Measurements from ENCODE around the gene SLIT3. TPM values are rescaled to one million over a fixed set of nuclear protein-coding genes. Genes with fewer than 3 reads are reported as not detected.
"Not testable (repeated sequence)": the region's sequence is repeated elsewhere in the genome, so short reads cannot be mapped to it uniquely, and the experiment has no call there.

SLIT3 gene
- total RNA-seq, 1 donor from 2014 or later, result 56.6 TPM

- no peak for DNase-seq (ENCODE audit: extremely low spot score, unreplicated experiment)
- Mint-ChIP-seq H3K4me1 (ENCODE audit: unreplicated experiment) (no peaks in the 10 kb centered on the region), H3K9me3 (peaks cover 6% of the 10 kb centered on the region), H3K27me3 (peaks cover 3% of the 10 kb centered on the region), H3K27ac (no peak overlapping the region), H3K36me3 (peaks cover 11% of the 10 kb centered on the region), H3K4me3 (no peak overlapping the region)
- TF ChIP-seq CTCF (conservative IDR thresholded peaks at IDR 0.05), result no peak
Observed at GRCh38 chr5:168646335-168646734, 654.6 kb downstream of the SLIT3 start.

- no peaks in the 10 kb centered on the region for H3K27me3 Mint-ChIP-seq
- TF ChIP-seq CTCF (conservative IDR thresholded peaks at IDR 0.05), result no peak
Observed at GRCh38 chr5:168645195-168645594, 655.7 kb downstream of the SLIT3 start.

GRCh38 chr5:168642019-168642418, 658.9 kb downstream of the SLIT3 start:
- Mint-ChIP-seq H3K36me3 (peaks cover 3% of the 10 kb centered on the region), H3K27me3 (no peaks in the 10 kb centered on the region), H3K27ac (no peak overlapping the region), H3K4me3 (no peak overlapping the region), H3K4me1 (ENCODE audit: unreplicated experiment) (no peaks in the 10 kb centered on the region), H3K9me3 (peaks cover 2% of the 10 kb centered on the region)
- no peak for TF ChIP-seq CTCF (conservative IDR thresholded peaks at IDR 0.05)
- DNase-seq (ENCODE audit: extremely low spot score, unreplicated experiment), result no peak

More at GRCh38 chr5:168645195-168645594, 655.7 kb downstream of the SLIT3 start:
- no peak overlapping the region for H3K4me3 Mint-ChIP-seq
- H3K27ac Mint-ChIP-seq, result no peak overlapping the region
- DNase-seq (ENCODE audit: extremely low spot score, unreplicated experiment), result no peak
- H3K36me3 Mint-ChIP-seq, result peaks cover 8% of the 10 kb centered on the region
- H3K4me1 Mint-ChIP-seq (ENCODE audit: unreplicated experiment), result no peaks in the 10 kb centered on the region
- H3K9me3 Mint-ChIP-seq, result peaks cover 6% of the 10 kb centered on the region

- not testable (repeated sequence) for H3K4me1 Mint-ChIP-seq (ENCODE audit: unreplicated experiment); H3K4me3 Mint-ChIP-seq; DNase-seq (ENCODE audit: extremely low spot score, unreplicated experiment); H3K9me3 Mint-ChIP-seq; H3K27ac Mint-ChIP-seq; H3K36me3 Mint-ChIP-seq
- peaks cover 10% of the 10 kb centered on the region for H3K27me3 Mint-ChIP-seq
Observed at GRCh38 chr5:168638846-168639245, 662.1 kb downstream of the SLIT3 start.

GRCh38 chr5:168637793-168638192, 663.1 kb downstream of the SLIT3 start:
- H3K27ac Mint-ChIP-seq, result no peak overlapping the region
- H3K4me3 Mint-ChIP-seq, result no peak overlapping the region
- H3K4me1 Mint-ChIP-seq (ENCODE audit: unreplicated experiment), result no peaks in the 10 kb centered on the region
- no peaks in the 10 kb centered on the region for H3K9me3 Mint-ChIP-seq
- peaks cover 18% of the 10 kb centered on the region for H3K27me3 Mint-ChIP-seq
- no peaks in the 10 kb centered on the region for H3K36me3 Mint-ChIP-seq
- no peak for TF ChIP-seq CTCF (conservative IDR thresholded peaks at IDR 0.05)
- DNase-seq (ENCODE audit: extremely low spot score, unreplicated experiment), result no peak

- no peaks in the 10 kb centered on the region for H3K4me1 Mint-ChIP-seq (ENCODE audit: unreplicated experiment)
- H3K36me3 Mint-ChIP-seq, result no peaks in the 10 kb centered on the region
- no peak for DNase-seq (ENCODE audit: extremely low spot score, unreplicated experiment)
Observed at GRCh38 chr5:168637281-168637680, 663.7 kb downstream of the SLIT3 start.

GRCh38 chr5:168630958-168631357, 670.0 kb downstream of the SLIT3 start:
- H3K36me3 Mint-ChIP-seq; H3K4me1 Mint-ChIP-seq (ENCODE audit: unreplicated experiment); DNase-seq (ENCODE audit: extremely low spot score, unreplicated experiment); H3K27ac Mint-ChIP-seq; H3K4me3 Mint-ChIP-seq: not testable (repeated sequence)
- Mint-ChIP-seq H3K9me3 (peaks cover 12% of the 10 kb centered on the region), H3K27me3 (peaks cover 39% of the 10 kb centered on the region)

More at GRCh38 chr5:168637281-168637680, 663.7 kb downstream of the SLIT3 start:
- H3K9me3 Mint-ChIP-seq, result no peaks in the 10 kb centered on the region
- no peak overlapping the region for H3K27ac Mint-ChIP-seq
- H3K27me3 Mint-ChIP-seq, result peaks cover 20% of the 10 kb centered on the region
- H3K4me3 Mint-ChIP-seq, result no peak overlapping the region
- no peak for TF ChIP-seq CTCF (conservative IDR thresholded peaks at IDR 0.05)
